HG03342 (cell line): ENCODE measurements around the gene THUMPD1.
"Not testable (repeated sequence)": the region's sequence is repeated elsewhere in the genome, so short reads cannot be mapped to it uniquely, and the experiment has no call there.

Experiments used
- ATAC-seq: cut with Tn5 transposase; IDR thresholded peaks from one replicate; pipeline ENCODE4 v1.9.1; 2021; ENCODE audit warnings: mild to moderate bottlenecking, moderate library complexity; ENCODE audit not compliant: unreplicated experiment

THUMPD1 gene

DNA sequence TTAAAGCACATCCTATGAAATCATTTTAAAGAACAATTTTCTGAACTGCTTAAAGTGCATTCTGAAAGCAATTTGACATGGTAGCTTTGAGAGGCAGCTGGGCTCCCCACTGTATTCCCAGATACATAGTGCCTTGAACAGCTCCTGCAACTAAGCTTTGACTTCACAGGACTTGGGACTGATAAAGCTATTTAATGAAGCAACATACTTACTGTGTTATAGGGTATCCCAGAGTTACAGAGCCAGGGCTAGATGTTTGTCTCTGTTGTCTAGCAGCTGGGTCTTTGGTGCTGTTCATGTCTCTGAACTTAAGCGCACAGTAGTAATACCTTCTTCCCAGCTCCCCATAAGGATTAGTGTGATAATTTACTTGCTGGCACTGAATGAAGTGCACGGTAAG lies 45.0 kb downstream of the THUMPD1 start:
- ATAC-seq, result no peak

DNA sequence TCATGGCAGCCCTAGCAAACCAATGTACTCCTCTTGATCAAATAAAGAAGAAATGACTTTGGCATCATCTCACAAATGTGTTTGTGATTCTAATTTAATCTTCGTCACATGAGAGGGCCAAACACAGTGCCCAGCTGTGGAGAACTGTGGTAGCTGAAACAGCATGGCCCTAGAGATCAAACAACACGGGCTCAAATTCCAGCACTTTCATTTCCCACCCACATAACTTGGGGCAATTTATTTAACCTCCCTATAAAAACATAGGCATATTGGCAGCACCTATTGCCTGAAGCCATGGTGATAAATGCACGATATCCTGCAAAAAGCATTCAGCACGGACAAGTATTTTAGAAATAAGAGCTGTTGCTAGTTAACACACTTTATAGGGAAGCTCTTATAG lies 46.6 kb downstream of the THUMPD1 start:
- no peak for ATAC-seq

DNA sequence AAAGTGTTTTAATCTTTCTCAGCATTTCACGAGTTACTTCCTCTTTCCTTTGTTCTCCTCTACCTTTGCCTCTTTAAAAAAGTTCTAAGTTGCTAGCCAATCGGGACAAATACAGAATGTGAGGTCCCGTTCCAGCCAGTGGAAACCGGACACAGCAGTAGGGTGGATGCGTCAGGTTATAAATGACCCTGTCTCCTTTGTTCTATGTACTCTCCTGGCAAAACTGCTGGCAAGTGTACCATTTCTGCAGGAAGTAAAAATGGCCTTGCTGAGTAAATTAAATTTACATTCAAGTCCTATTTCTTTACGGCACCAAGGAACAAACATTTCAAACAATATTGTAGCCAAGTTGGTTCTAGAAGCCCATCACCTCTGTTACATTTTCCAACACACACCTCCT lies 47.5 kb downstream of the THUMPD1 start:
- not testable (repeated sequence) for ATAC-seq

DNA sequence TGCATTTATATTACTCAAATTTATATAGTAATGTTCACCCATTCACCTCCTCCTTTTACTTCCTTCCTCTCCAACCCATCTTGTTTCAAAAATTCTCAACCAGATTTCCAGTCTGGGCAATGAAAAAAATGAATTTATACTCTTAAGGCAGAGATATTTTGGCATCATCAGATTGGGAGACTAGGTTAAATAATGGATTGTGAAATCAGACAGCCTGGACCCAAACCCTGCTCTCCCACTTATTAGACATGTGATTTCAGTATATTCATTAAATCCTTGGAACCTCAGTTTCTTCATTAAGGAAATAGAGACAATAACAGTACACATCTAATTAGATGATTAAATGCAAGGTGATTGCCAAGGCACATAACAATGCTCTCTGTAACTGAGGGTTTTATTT lies 52.0 kb downstream of the THUMPD1 start:
- ATAC-seq, result no peak

DNA sequence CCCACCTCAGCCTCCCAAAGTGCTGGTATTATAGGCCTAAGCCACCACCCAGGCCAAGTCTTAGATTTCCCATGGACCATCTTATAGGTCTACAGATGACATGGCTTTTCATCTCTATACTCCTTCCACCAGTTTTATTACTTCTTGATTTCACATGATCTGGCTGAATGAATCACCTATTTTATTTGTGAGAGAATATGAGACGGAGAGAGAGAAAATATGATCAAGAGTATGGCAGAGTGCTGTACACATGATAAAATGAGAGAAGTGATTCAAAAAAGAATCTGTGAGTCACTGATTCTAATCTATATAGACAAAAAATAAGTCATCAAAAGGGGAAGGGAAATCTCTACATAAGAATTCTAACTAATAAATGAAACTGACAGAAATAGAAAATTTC lies 57.8 kb downstream of the THUMPD1 start:
- ATAC-seq, result no peak
